Naive thymus-derived CD8-positive, alpha-beta T cell (primary cell): ENCODE data around the gene LYRM4. TPM values are rescaled to one million over a fixed set of nuclear protein-coding genes. Genes with fewer than 3 reads are reported as not detected.

ENCODE experiments used
- ATAC-seq, 2 donors: fragments of 150-1000 bp; cut with Tn5 transposase in 1 of 2; sonication (Bioruptor Pico), chemical (Tn5 transposase) in 1 of 2; 1 replicate in 1 of 2; 2 replicates in 1 of 2; pipeline ENCODE4 v1.10.0; 2021; ENCODE audit warnings: mild to moderate bottlenecking in 2 of 2, moderate library complexity in 2 of 2
- POLR2A ChIA-PET: fragments of 350-600 bp; sonication (Branson Sonifier 250); formaldehyde crosslinking; loops from one replicate; lab custom pipeline; 2021; ENCODE audit warnings: antibody characterized with exemption; lab: Charles Lee
- DNase-seq, 10 donors: peaks; one replicate each; pipeline versions ENCODE4 v3.0.0 to v3.0.0-alpha.2; 2020 to 2022
- H3K27ac Mint-ChIP-seq, 10 donors: one replicate each; pipeline ENCODE4 v1.8.0; 2020 to 2022; ENCODE audit warnings: mild to moderate bottlenecking in 10 of 10, mixed read lengths in 10 of 10, moderate library complexity in 4 of 10, inconsistent platforms in 1 of 10
- H3K27me3 Mint-ChIP-seq, 5 donors: one replicate each; pipeline ENCODE4 v1.8.0; 2021 to 2022; ENCODE audit warnings: mixed read lengths in 5 of 5
- H3K36me3 Mint-ChIP-seq, 3 donors: one replicate each; pipeline ENCODE4 v1.8.0; 2020 to 2022; ENCODE audit warnings: mixed read lengths in 3 of 3, mild to moderate bottlenecking in 2 of 3, inconsistent platforms in 1 of 3
- H3K4me1 Mint-ChIP-seq, 4 donors: one replicate each; pipeline ENCODE4 v1.8.0; 2021 to 2022; ENCODE audit warnings: mixed read lengths in 4 of 4
- H3K4me3 Mint-ChIP-seq, 10 donors: one replicate each; pipeline ENCODE4 v1.8.0; 2020 to 2022; ENCODE audit warnings: mild to moderate bottlenecking in 10 of 10, mixed read lengths in 10 of 10, moderate library complexity in 6 of 10, inconsistent platforms in 1 of 10
- H3K9me3 Mint-ChIP-seq, 9 donors: one replicate each; pipeline ENCODE4 v1.8.0; 2020 to 2022; ENCODE audit warnings: mixed read lengths in 9 of 9, mild to moderate bottlenecking in 3 of 9, inconsistent platforms in 1 of 9, moderate library complexity in 1 of 9
- polyA plus RNA-seq, 3 donors: library from polyadenylated mRNA; unstranded; fragments of 300-500 nt; fragmentation: Illumina TruSeq; gene quantifications; one replicate each; pipeline ENCODE4 v1.2.3, GENCODE V29; 2021
- total RNA-seq, 8 experiments: library from RNA in 2 of 8; stranded (reverse) in 2 of 8; gene quantifications; one replicate each; pipeline ENCODE4 v1.2.3 and lab custom pipeline; 2021 to 2026

The LYRM4 gene
- total RNA-seq (10 to 100 TPM; 27.8 to 27.9 TPM), polyA plus RNA-seq (10 to 100 TPM; 52.3 to 56.8 (median 56.1) TPM), total RNA-seq (lab: John Stamatoyannopoulos, UW) (14.3 to 53.2 (median 26.0) reads per million in 6 experiments)

- Mint-ChIP-seq H3K4me3 (peak within 1 kb of the TSS; percentile 93 to 99 (median 98)), H3K4me1 (peaks cover 22 to 39% (median 31%) of the 10 kb centered on the region in 4 donors), H3K9me3 (no peaks in the 10 kb centered on the region), H3K27me3 (no peaks in the 10 kb centered on the region), H3K27ac (peak within 1 kb of the TSS; percentile 99 to 100 (median 100)), H3K36me3 (peaks cover 1 to 16% (median 2%) of the 10 kb centered on the region in 3 donors)
- peak; percentile 83 to 100 (median 93) for DNase-seq
- POLR2A ChIA-PET, result interaction anchor here (0.7 to 2.7 kb wide), 4 partner anchors 83 to 256 kb away, joined by 3 to 19 read pairs (median 8); no protein-coding TSS in a partner anchor
- ATAC-seq, result peak; percentile 74 to 75
Observed at GRCh38 chr6:5260661-5261544, at the start of gene LYRM4, which contains the start of gene FARS2. TSS of gene LYRM4 (minus strand) at chr6:5260950. CDS start at chr6:5260733, 217 bp downstream. TSS of gene FARS2 (plus strand) at chr6:5261513.

DNA sequence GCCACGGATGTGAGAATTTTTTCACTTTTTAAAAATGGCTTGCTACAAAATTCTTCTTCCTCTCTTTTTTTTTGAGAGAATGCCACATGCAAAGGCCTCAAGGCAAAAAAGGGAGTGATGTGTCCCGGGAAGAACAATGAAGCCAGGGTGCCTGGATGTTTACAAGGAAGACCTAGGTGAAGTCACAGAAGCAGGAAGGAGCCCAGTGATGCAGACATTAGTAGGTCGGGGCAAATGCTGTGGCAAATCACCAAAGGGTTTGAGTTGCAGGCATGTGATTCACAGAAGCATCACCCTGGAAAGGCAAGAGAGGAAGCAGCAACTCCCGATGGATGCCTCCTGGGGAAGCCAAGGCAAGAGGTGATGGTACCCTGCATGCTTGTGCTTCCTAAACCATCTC, 47.3 kb upstream of the LYRM4 start:
- H3K4me3 Mint-ChIP-seq, result no peak overlapping the region
- POLR2A ChIA-PET, result no interaction called here

DNA sequence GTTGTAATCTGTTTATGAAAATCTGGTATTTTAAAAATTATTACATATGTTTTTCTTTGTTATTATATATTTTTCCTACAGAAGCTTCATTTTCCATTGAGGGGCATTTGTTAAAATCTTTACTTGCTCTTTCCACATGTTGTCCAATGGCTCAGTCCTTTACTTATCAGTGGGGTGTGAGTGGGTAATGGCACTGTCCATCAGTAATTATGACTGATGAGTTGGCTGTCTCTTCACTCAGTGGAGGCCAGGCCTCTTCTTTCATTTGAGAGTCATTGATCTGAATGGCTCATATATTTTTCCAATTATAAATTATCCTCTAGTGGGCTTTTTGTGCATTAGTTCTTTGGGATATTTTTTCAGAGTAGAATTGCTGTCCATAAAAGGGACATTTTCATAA, 46.3 kb upstream of the LYRM4 start:
- Mint-ChIP-seq H3K36me3 (peaks cover 0 to 12% (median 0%) of the 10 kb centered on the region in 3 donors), H3K4me1 (peaks cover 21 to 46% (median 26%) of the 10 kb centered on the region in 4 donors), H3K4me3 (no peak overlapping the region), H3K27me3 (no peaks in the 10 kb centered on the region), H3K27ac (no peak overlapping the region), H3K9me3 (no peaks in the 10 kb centered on the region)
- no peak for DNase-seq
- no peak for ATAC-seq
- POLR2A ChIA-PET, result no interaction called here

More for the DNA sequence above, 47.3 kb upstream of the LYRM4 start:
- Mint-ChIP-seq H3K27ac (no peak overlapping the region), H3K36me3 (peaks cover 0 to 12% (median 0%) of the 10 kb centered on the region in 3 donors), H3K4me1 (peaks cover 11 to 43% (median 22%) of the 10 kb centered on the region in 4 donors), H3K9me3 (no peaks in the 10 kb centered on the region), H3K27me3 (no peaks in the 10 kb centered on the region)
- DNase-seq, result no peak
- ATAC-seq, result no peak

- DNase-seq (no peak), ATAC-seq (no peak)
- H3K9me3 Mint-ChIP-seq, result no peaks in the 10 kb centered on the region
- H3K27me3 Mint-ChIP-seq, result no peaks in the 10 kb centered on the region
- peaks cover 25 to 53% (median 32%) of the 10 kb centered on the region in 4 donors for H3K4me1 Mint-ChIP-seq
- no peak overlapping the region for H3K4me3 Mint-ChIP-seq
- POLR2A ChIA-PET, result no interaction called here
- no peak overlapping the region for H3K27ac Mint-ChIP-seq
- H3K36me3 Mint-ChIP-seq, result peaks cover 0 to 12% (median 0%) of the 10 kb centered on the region in 3 donors
Observed at GRCh38 chr6:5305968-5306626, 45.3 kb upstream of the LYRM4 start.

- H3K27me3 Mint-ChIP-seq, result no peaks in the 10 kb centered on the region
- DNase-seq, result no peak
- no peak for ATAC-seq
- no peak overlapping the region for H3K4me3 Mint-ChIP-seq
- peaks cover 0 to 7% (median 0%) of the 10 kb centered on the region in 3 donors for H3K36me3 Mint-ChIP-seq
- no peaks in the 10 kb centered on the region for H3K9me3 Mint-ChIP-seq
- peaks cover 29 to 55% (median 38%) of the 10 kb centered on the region in 4 donors for H3K4me1 Mint-ChIP-seq
- POLR2A ChIA-PET, result interaction anchor here (0.5 kb wide), 1 partner anchor 14 kb away, joined by 6 read pairs; no protein-coding TSS in a partner anchor
- no peak overlapping the region for H3K27ac Mint-ChIP-seq
Observed at GRCh38 chr6:5303682-5304081, 42.9 kb upstream of the LYRM4 start.

DNA sequence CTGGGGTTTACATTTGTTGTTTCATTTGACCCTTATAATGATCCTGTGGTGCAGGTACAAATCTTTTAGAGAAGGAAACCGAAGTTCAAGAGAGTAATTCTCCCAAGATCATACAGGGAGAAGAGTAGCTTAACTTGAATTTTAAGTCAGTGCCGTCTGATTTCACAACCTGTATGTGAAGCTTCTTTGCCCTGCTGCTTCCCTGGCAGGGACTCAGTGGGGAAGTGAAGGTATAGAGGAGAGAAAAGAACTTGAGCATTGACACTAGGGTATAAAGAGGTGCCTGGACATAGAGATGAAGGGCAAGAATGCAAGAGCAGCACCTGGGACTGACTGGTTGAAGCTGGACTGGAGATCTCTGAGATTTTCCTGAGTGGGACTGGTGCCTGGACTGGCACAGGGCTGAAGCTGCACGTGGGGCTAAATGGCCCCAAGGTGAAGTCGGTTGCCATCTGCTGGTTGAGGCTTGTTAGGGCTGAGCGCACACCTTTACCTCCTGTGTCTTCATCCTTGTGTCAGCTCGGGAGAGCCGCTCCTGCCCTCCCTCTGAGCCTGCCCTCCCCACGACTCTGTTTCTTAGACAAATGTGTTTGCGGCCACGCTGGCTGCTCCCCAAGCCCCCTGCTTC, 42.4 kb upstream of the LYRM4 start:
- peak overlapping the region in 4 of 10 donors; percentile 22 to 61 (median 52) for H3K4me3 Mint-ChIP-seq
- H3K27me3 Mint-ChIP-seq, result no peaks in the 10 kb centered on the region
- DNase-seq (peak in 9 of 10 donors; percentile 26 to 68 (median 41)), ATAC-seq (peak; percentile 79 to 93)
- POLR2A ChIA-PET, result no interaction called here
- peak overlapping the region in 4 of 10 donors; percentile 29 to 79 (median 60) for H3K27ac Mint-ChIP-seq
- peaks cover 29 to 54% (median 39%) of the 10 kb centered on the region in 4 donors for H3K4me1 Mint-ChIP-seq
- no peaks in the 10 kb centered on the region for H3K9me3 Mint-ChIP-seq
- peaks cover 0 to 5% (median 0%) of the 10 kb centered on the region in 3 donors for H3K36me3 Mint-ChIP-seq

DNA sequence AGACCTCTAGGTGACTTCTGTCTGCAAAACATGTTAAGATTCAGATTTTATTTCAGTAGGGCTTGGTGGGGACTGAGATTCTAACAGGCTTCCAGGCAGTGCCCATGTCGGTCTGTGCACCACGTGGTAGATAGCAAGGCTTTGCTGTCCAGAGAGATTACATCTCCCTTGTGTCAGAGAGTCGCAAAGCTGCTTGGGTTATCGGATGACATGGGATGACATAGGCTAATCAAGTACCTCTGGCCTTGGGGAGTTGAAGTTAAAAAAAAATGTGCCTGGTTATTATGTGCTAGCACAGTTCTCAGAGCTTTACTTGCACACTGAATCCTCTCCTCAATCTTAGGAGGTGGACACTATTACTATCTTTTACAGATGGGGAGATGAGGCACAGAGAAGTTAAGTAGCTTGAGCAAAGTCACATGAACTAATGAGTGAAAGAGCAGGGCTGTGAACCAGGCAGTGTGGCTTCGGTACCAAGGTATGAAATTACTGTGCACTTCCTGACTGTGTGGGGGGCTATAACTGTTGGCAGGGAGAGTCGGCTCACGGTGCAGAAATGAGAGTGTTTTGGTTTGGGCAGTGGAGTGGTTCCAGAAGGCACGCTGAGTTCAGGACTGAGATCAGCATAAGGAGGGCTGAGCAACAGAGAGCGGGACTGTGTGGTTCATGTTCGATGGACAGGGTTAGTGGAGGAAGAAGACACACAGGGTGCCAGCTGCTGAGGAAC, 41.6 kb upstream of the LYRM4 start:
- ATAC-seq, result peak in 1 of 2 donors; percentile 30
- no peak for DNase-seq
- Mint-ChIP-seq H3K4me3 (peak overlapping the region in 6 of 10 donors; percentile 13 to 61 (median 51)), H3K4me1 (peaks cover 26 to 47% (median 37%) of the 10 kb centered on the region in 4 donors), H3K9me3 (no peaks in the 10 kb centered on the region), H3K27me3 (no peaks in the 10 kb centered on the region), H3K36me3 (peaks cover 0 to 4% (median 0%) of the 10 kb centered on the region in 3 donors), H3K27ac (peak overlapping the region in 7 of 10 donors; percentile 8 to 79 (median 35))
- POLR2A ChIA-PET, result no interaction called here

- POLR2A ChIA-PET, result no interaction called here
- DNase-seq, result no peak
- no peaks in the 10 kb centered on the region for H3K9me3 Mint-ChIP-seq
- ATAC-seq, result no peak
- peak overlapping the region in 1 of 10 donors; percentile 22 for H3K4me3 Mint-ChIP-seq
- peaks cover 26 to 45% (median 36%) of the 10 kb centered on the region in 4 donors for H3K4me1 Mint-ChIP-seq
- H3K27me3 Mint-ChIP-seq, result no peaks in the 10 kb centered on the region
- peaks cover 0 to 13% (median 5%) of the 10 kb centered on the region in 3 donors for H3K36me3 Mint-ChIP-seq
- peak overlapping the region in 1 of 10 donors; percentile 81 for H3K27ac Mint-ChIP-seq
Observed at GRCh38 chr6:5300206-5300764, 39.5 kb upstream of the LYRM4 start.

DNA sequence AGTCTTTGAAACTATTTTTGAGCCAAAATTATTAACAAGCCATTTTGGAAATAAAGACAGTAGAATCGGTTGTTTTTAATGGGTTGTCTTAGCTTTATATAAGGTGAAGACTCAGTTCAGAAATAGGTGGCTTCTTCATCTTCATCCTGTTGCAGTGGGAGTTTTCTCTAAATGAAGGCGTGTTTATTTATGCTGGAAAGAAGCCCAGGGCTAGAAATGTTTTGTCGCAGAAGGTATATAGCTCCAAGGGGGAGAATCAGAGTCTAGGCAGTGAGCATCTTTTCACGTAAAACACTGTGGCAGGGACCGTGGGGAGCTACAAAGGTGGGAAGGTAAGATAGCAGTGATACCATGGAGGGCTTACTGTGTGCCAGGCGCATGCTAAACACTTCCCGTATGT, 34.9 kb upstream of the LYRM4 start:
- ATAC-seq (no peak), DNase-seq (no peak)
- POLR2A ChIA-PET, result no interaction called here
- Mint-ChIP-seq H3K9me3 (no peaks in the 10 kb centered on the region), H3K36me3 (peaks cover 0 to 19% (median 5%) of the 10 kb centered on the region in 3 donors), H3K27me3 (no peaks in the 10 kb centered on the region), H3K4me3 (no peak overlapping the region), H3K4me1 (peaks cover 26 to 45% (median 41%) of the 10 kb centered on the region in 4 donors), H3K27ac (no peak overlapping the region)

GRCh38 chr6:5294392-5295211, 33.9 kb upstream of the LYRM4 start:
- no peak for DNase-seq
- POLR2A ChIA-PET, result no interaction called here
- Mint-ChIP-seq H3K27me3 (no peaks in the 10 kb centered on the region), H3K4me3 (no peak overlapping the region), H3K27ac (peak overlapping the region in 4 of 10 donors; percentile 4 to 40 (median 22)), H3K4me1 (peaks cover 26 to 48% (median 38%) of the 10 kb centered on the region in 4 donors), H3K9me3 (no peaks in the 10 kb centered on the region), H3K36me3 (peaks cover 0 to 19% (median 5%) of the 10 kb centered on the region in 3 donors)
- no peak for ATAC-seq

- H3K4me1 Mint-ChIP-seq, result peaks cover 22 to 51% (median 39%) of the 10 kb centered on the region in 4 donors
- no peak for ATAC-seq
- H3K9me3 Mint-ChIP-seq, result no peaks in the 10 kb centered on the region
- no peak overlapping the region for H3K4me3 Mint-ChIP-seq
- peaks cover 0 to 19% (median 5%) of the 10 kb centered on the region in 3 donors for H3K36me3 Mint-ChIP-seq
- H3K27ac Mint-ChIP-seq, result peak overlapping the region in 1 of 10 donors; percentile 4
- POLR2A ChIA-PET, result no interaction called here
- no peak for DNase-seq
- H3K27me3 Mint-ChIP-seq, result no peaks in the 10 kb centered on the region
Observed at GRCh38 chr6:5293692-5294091, 32.9 kb upstream of the LYRM4 start.
